ENCODE data around the gene C1orf21.
"Not testable (repeated sequence)": the region's sequence is repeated elsewhere in the genome, so short reads cannot be mapped to it uniquely, and the experiment has no call there.

Gene C1orf21

GRCh38 chr1:184612229-184612628 lies 225.4 kb downstream of the C1orf21 start:
- DNase-seq, result not testable (repeated sequence)

GRCh38 chr1:184614667-184615066 lies 227.8 kb downstream of the C1orf21 start:
- DNase-seq, result no peak

- no peak for DNase-seq
These were observed 228.5 kb downstream of the C1orf21 start for GRCh38 chr1:184615301-184615700.

GRCh38 chr1:184616504-184616903 lies 229.7 kb downstream of the C1orf21 start:
- DNase-seq, result no peak

- DNase-seq, result no peak
These were observed 230.7 kb downstream of the C1orf21 start for GRCh38 chr1:184617433-184618029.

- DNase-seq, result no peak
These were observed 232.0 kb downstream of the C1orf21 start for GRCh38 chr1:184618851-184619250.

- DNase-seq, result no peak
These were observed 233.6 kb downstream of the C1orf21 start for GRCh38 chr1:184620469-184620868.

GRCh38 chr1:184621260-184621659 lies 234.4 kb downstream of the C1orf21 start:
- DNase-seq, result no peak

- no peak for DNase-seq
These were observed 235.5 kb downstream of the C1orf21 start for GRCh38 chr1:184622136-184622823.

GRCh38 chr1:184623404-184623803 lies 236.6 kb downstream of the C1orf21 start:
- no peak for DNase-seq

- no peak for DNase-seq
These were observed 237.2 kb downstream of the C1orf21 start for GRCh38 chr1:184624051-184624450.

- DNase-seq, result no peak
These were observed 237.8 kb downstream of the C1orf21 start for GRCh38 chr1:184624626-184625025.

- no peak for DNase-seq
These were observed 238.4 kb downstream of the C1orf21 start for GRCh38 chr1:184625271-184625670.

GRCh38 chr1:184626076-184627006 lies 239.5 kb downstream of the C1orf21 start:
- DNase-seq, result no peak

GRCh38 chr1:184627007-184627341 lies 240.1 kb downstream of the C1orf21 start:
- DNase-seq, result no peak

- no peak for DNase-seq
These were observed 242.4 kb downstream of the C1orf21 start for GRCh38 chr1:184629266-184629665.

GRCh38 chr1:184630679-184631060 lies 243.8 kb downstream of the C1orf21 start:
- DNase-seq, result no peak

- DNase-seq, result no peak
These were observed 245.8 kb downstream of the C1orf21 start for GRCh38 chr1:184632415-184633175.

GRCh38 chr1:184633785-184634184 lies 247.0 kb downstream of the C1orf21 start:
- DNase-seq, result no peak

- no peak for DNase-seq
These were observed 247.5 kb downstream of the C1orf21 start for GRCh38 chr1:184634296-184634695.

GRCh38 chr1:184635347-184635979 lies 248.6 kb downstream of the C1orf21 start:
- no peak for DNase-seq

- DNase-seq, result no peak
These were observed 249.2 kb downstream of the C1orf21 start for GRCh38 chr1:184635980-184636431.

All from NCI-H187 treated with DMSO at 0.1 percent for 48 hours (cell line).